OCI-LY1 (cell line): Measurements from ENCODE around the gene TECTA.

Source experiments
- EZH2 ChIP-seq: fragments of 200-600 bp; sonication (generic), shearing (Covaris generic); IDR thresholded peaks from 2 replicates; pipeline ENCODE4 v1.8.0; 2017; ENCODE audit warnings: borderline replicate concordance, mixed run types, mild to moderate bottlenecking, antibody characterized with exemption, low read length, moderate library complexity, mixed read lengths
- TF ChIP-seq, protein P1 (sequence below): fragments of 200-600 bp; sonication (generic), shearing (Covaris generic); IDR thresholded peaks from 2 replicates; pipeline ENCODE4 v1.5.1; 2017; ENCODE audit warnings: mild to moderate bottlenecking, antibody characterized with exemption, low read length, moderate library complexity, mixed read lengths

DNA sequence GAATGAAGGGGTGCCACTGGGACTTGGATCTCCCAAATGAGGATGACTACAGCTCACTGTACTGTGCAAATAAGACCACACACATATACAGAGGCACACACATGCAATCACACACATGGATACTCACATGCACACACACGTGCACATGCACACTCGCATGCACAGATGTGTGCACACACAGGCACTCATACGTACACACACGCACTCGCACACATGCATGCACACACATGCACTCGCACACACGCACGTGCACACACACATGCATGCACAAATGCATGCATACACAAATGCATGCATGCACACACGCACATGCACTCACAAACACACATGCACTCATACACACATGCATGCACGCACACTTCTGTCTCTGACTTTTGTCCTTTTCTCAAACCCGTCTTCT is 36.0 kb downstream of the TECTA start:
- TF ChIP-seq, protein P1, sequence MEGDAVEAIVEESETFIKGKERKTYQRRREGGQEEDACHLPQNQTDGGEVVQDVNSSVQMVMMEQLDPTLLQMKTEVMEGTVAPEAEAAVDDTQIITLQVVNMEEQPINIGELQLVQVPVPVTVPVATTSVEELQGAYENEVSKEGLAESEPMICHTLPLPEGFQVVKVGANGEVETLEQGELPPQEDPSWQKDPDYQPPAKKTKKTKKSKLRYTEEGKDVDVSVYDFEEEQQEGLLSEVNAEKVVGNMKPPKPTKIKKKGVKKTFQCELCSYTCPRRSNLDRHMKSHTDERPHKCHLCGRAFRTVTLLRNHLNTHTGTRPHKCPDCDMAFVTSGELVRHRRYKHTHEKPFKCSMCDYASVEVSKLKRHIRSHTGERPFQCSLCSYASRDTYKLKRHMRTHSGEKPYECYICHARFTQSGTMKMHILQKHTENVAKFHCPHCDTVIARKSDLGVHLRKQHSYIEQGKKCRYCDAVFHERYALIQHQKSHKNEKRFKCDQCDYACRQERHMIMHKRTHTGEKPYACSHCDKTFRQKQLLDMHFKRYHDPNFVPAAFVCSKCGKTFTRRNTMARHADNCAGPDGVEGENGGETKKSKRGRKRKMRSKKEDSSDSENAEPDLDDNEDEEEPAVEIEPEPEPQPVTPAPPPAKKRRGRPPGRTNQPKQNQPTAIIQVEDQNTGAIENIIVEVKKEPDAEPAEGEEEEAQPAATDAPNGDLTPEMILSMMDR = no peak
- no peak for TF ChIP-seq EZH2
